Measurements from ENCODE around the gene LDLRAD3. TPM values are rescaled to one million over a fixed set of nuclear protein-coding genes. Genes with fewer than 3 reads are reported as not detected.

Gene LDLRAD3
- total RNA-seq, 3 donors from 2014 or later, result 1.0 to 8.1 (median 2.0) TPM

GRCh38 chr11:36062796-36063365, 119.0 kb downstream of the LDLRAD3 start:
- Histone ChIP-seq H3K9me3 (no peaks in the 10 kb centered on the region), H3K4me3 (no peak overlapping the region), H3K4me1 (ENCODE audit: low read depth) (no peaks in the 10 kb centered on the region), H3K36me3 (ENCODE audit: low read depth) (no peaks in the 10 kb centered on the region)
- TF ChIP-seq CTCF (IDR thresholded peaks at IDR 0.05), result no peak
- intact Hi-C loops (cut with DNase I, micrococcal nuclease), result no loop called here
- DNase-seq (no peak), ATAC-seq (no peak)

GRCh38 chr11:36065436-36065835, 121.6 kb downstream of the LDLRAD3 start:
- TF ChIP-seq CTCF (IDR thresholded peaks at IDR 0.05), result no peak
- intact Hi-C loops (cut with DNase I, micrococcal nuclease), result no loop called here
- no peak for ATAC-seq
- no peak for DNase-seq
- Histone ChIP-seq H3K9me3 (no peaks in the 10 kb centered on the region), H3K4me1 (ENCODE audit: low read depth) (no peaks in the 10 kb centered on the region), H3K4me3 (no peak overlapping the region), H3K36me3 (ENCODE audit: low read depth) (no peaks in the 10 kb centered on the region)

- DNase-seq, result no peak
- Histone ChIP-seq H3K9me3 (no peaks in the 10 kb centered on the region), H3K36me3 (ENCODE audit: low read depth) (no peaks in the 10 kb centered on the region), H3K4me3 (no peak overlapping the region), H3K4me1 (ENCODE audit: low read depth) (no peaks in the 10 kb centered on the region)
- ATAC-seq, result no peak
- intact Hi-C loops (cut with DNase I, micrococcal nuclease), result no loop called here
- no peak for TF ChIP-seq CTCF (IDR thresholded peaks at IDR 0.05)
Measured at GRCh38 chr11:36066891-36067290, 123.0 kb downstream of the LDLRAD3 start.

- no peak for TF ChIP-seq CTCF (IDR thresholded peaks at IDR 0.05)
- no peak for DNase-seq
- intact Hi-C loops (cut with DNase I, micrococcal nuclease), result no loop called here
- no peak for ATAC-seq
- H3K4me3 ChIP-seq, result no peak overlapping the region
- H3K9me3 ChIP-seq, result no peaks in the 10 kb centered on the region
- no peaks in the 10 kb centered on the region for H3K4me1 ChIP-seq (ENCODE audit: low read depth)
- H3K36me3 ChIP-seq (ENCODE audit: low read depth), result no peaks in the 10 kb centered on the region
Measured at GRCh38 chr11:36069576-36070212, 125.8 kb downstream of the LDLRAD3 start.

GRCh38 chr11:36070213-36070953, 126.5 kb downstream of the LDLRAD3 start:
- ATAC-seq (no peak), DNase-seq (no peak)
- Histone ChIP-seq H3K9me3 (no peaks in the 10 kb centered on the region), H3K36me3 (ENCODE audit: low read depth) (no peaks in the 10 kb centered on the region), H3K4me3 (no peak overlapping the region), H3K4me1 (ENCODE audit: low read depth) (no peaks in the 10 kb centered on the region)
- intact Hi-C loops (cut with DNase I, micrococcal nuclease), result no loop called here
- no peak for TF ChIP-seq CTCF (IDR thresholded peaks at IDR 0.05)
